Prostate gland (tissue), 2 donors: ENCODE measurements around the gene STAG1. TPM values are rescaled to one million over a fixed set of nuclear protein-coding genes. Genes with fewer than 3 reads are reported as not detected.

Source experiments
- DNase-seq: peaks from one replicate; pipeline ENCODE4 v3.0.0-alpha.2; 2019; ENCODE audit warnings: low spot score
- H3K27ac ChIP-seq, 2 donors: fragments of 200-600 bp; sonication (generic); 2 replicates each; pipeline ENCODE4 v1.5.1; 2017 to 2019
- H3K27me3 ChIP-seq: fragments of 200-600 bp; sonication (generic); replicated peaks from 2 replicates; pipeline ENCODE4 v1.5.1; 2019; ENCODE audit not compliant: insufficient read depth
- H3K36me3 ChIP-seq, 2 donors: fragments of 200-600 bp; sonication (generic); 1 replicate in 1 of 2; 2 replicates in 1 of 2; pipeline versions ENCODE4 v1.5.1 to v1.8.1; 2017 to 2019
- H3K4me1 ChIP-seq: fragments of 200-600 bp; sonication (generic); replicated peaks from 2 replicates; pipeline ENCODE4 v1.5.1; 2019
- H3K4me3 ChIP-seq, 2 donors: fragments of 200-600 bp; sonication (generic); 2 replicates each; pipeline ENCODE4 v1.5.1; 2017 to 2019
- H3K9me3 ChIP-seq: fragments of 200-600 bp; sonication (generic); 2 replicates; pipeline ENCODE4 v1.5.1; 2017
- CTCF ChIP-seq, 4 experiments: fragments of 200-600 bp in 2 of 4; fragments of 450-650 bp in 2 of 4; sonication (generic) in 2 of 4; IDR thresholded peaks; 1 replicate in 3 of 4; 2 replicates in 1 of 4; pipeline ENCODE4 v1.5.1; 2016 to 2019; ENCODE audit warnings: antibody characterized with exemption in 4 of 4, mild to moderate bottlenecking in 2 of 4, moderate library complexity in 2 of 4
- POLR2A ChIP-seq: fragments of 450-650 bp; IDR thresholded peaks from one replicate; pipeline ENCODE4 v1.6.1; 2016; ENCODE audit warnings: antibody characterized with exemption, mild to moderate bottlenecking
- POLR2AphosphoS5 ChIP-seq: sonication (generic); formaldehyde crosslinking; IDR thresholded peaks from one replicate; pipeline ENCODE4 v1.6.1; 2017; ENCODE audit warnings: antibody characterized with exemption
- WGBS: methylation state at CpG from one replicate; pipeline ENCODE4 v1.1.5; 2018; 5-methylcytosine and 5-hydroxymethylcytosine counted together
- intact Hi-C: fragments of 100-400 bp; cut with DNase I; formaldehyde crosslinking; loops from one replicate; pipeline ENCODE4 v1.14.2; 2022
- total RNA-seq, 2 donors: library from RNA; depleted of rRNA; stranded (reverse); fragments of >200 nt; gene quantifications; one replicate each; pipeline ENCODE4 v1.1.0, GENCODE V29; 2016

STAG1 gene
- total RNA-seq, 2 donors from 2014 or later: 21.9 to 34.1 TPM

- DNase-seq: no peak
- intact Hi-C loops: no loop called here
- no peak overlapping the region for H3K27ac ChIP-seq
- no peaks in the 10 kb centered on the region for H3K9me3 ChIP-seq
- TF ChIP-seq CTCF (IDR thresholded peaks at IDR 0.05) (no peak), POLR2A (no peak), POLR2AphosphoS5 (no peak)
- no peaks in the 10 kb centered on the region for H3K4me1 ChIP-seq
- no peak overlapping the region for H3K4me3 ChIP-seq
- no peaks in the 10 kb centered on the region for H3K36me3 ChIP-seq
- 90% methylated on average over 2 of the region's 2 CpGs for WGBS
- H3K27me3 ChIP-seq: no peaks in the 10 kb centered on the region
Measured at GRCh38 chr3:136428167-136428566, 324.0 kb downstream of the STAG1 start.

- Histone ChIP-seq H3K4me3 (no peak overlapping the region), H3K4me1 (no peaks in the 10 kb centered on the region), H3K9me3 (no peaks in the 10 kb centered on the region), H3K27ac (no peak overlapping the region), H3K27me3 (no peaks in the 10 kb centered on the region), H3K36me3 (no peaks in the 10 kb centered on the region)
- intact Hi-C loops: no loop called here
- TF ChIP-seq POLR2AphosphoS5: no peak
- no peak for TF ChIP-seq CTCF (IDR thresholded peaks at IDR 0.05)
- no peak for DNase-seq
Measured at GRCh38 chr3:136427236-136427635, 324.9 kb downstream of the STAG1 start.

GRCh38 chr3:136414476-136414875, 337.7 kb downstream of the STAG1 start:
- Histone ChIP-seq H3K36me3 (no peaks in the 10 kb centered on the region), H3K4me1 (no peaks in the 10 kb centered on the region), H3K27ac (no peak overlapping the region), H3K27me3 (no peaks in the 10 kb centered on the region), H3K9me3 (no peaks in the 10 kb centered on the region), H3K4me3 (no peak overlapping the region)
- intact Hi-C loops: no loop called here
- DNase-seq: no peak
- TF ChIP-seq CTCF (IDR thresholded peaks at IDR 0.05): no peak
- TF ChIP-seq POLR2A: no peak
- no peak for TF ChIP-seq POLR2AphosphoS5

GRCh38 chr3:136412307-136412706, 339.9 kb downstream of the STAG1 start:
- Histone ChIP-seq H3K27me3 (no peaks in the 10 kb centered on the region), H3K9me3 (no peaks in the 10 kb centered on the region), H3K36me3 (no peaks in the 10 kb centered on the region), H3K4me3 (no peak overlapping the region), H3K27ac (no peak overlapping the region), H3K4me1 (no peaks in the 10 kb centered on the region)
- no peak for TF ChIP-seq CTCF (IDR thresholded peaks at IDR 0.05)
- no peak for TF ChIP-seq POLR2AphosphoS5
- TF ChIP-seq POLR2A: no peak
- 70% methylated on average over 4 of the region's 4 CpGs for WGBS
- intact Hi-C loops: no loop called here
- no peak for DNase-seq

GRCh38 chr3:136409549-136409948, 342.6 kb downstream of the STAG1 start:
- 91% methylated on average over 3 of the region's 3 CpGs for WGBS
- Histone ChIP-seq H3K4me3 (no peak overlapping the region), H3K27ac (no peak overlapping the region), H3K27me3 (no peaks in the 10 kb centered on the region), H3K4me1 (no peaks in the 10 kb centered on the region), H3K36me3 (no peaks in the 10 kb centered on the region), H3K9me3 (no peaks in the 10 kb centered on the region)
- TF ChIP-seq CTCF (IDR thresholded peaks at IDR 0.05) (no peak), POLR2A (no peak), POLR2AphosphoS5 (no peak)
- no peak for DNase-seq
- intact Hi-C loops: no loop called here
